ENCODE data around the gene MIEF1. TPM values are rescaled to one million over a fixed set of nuclear protein-coding genes. Genes with fewer than 3 reads are reported as not detected.
A peak's percentile ranks its signal among the peaks of the same experiment; 100 is the strongest.

Gene MIEF1
- total and polyA plus RNA-seq, 7 experiments from 2014 or later: 17.5 to 42.3 (median 33.2) TPM

DNA sequence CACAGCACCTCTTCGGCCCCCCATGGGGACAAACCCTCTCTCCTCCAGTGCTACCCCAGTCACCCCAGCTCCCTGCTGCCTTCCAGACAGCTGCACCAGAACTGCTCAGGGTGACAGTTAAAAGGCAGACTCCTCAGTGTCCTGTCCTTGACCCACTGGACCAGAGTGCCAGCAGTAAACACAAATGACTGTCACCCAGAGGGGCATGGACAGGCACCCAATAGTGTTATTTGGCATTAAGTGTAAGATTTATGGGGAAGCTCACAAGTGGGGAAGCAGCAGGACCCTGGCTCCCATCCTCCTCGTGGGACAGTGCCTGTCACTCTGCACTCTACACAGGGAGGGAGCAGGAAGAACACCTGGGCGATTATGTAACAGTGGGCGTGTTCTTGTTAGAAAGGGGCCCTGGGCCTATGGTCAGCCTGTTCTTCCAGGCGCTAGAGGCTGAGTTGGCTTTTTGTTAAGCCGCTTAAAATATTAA is 25.4 kb downstream of the MIEF1 start:
- Mint-ChIP-seq H3K27ac (peak overlapping the region in 8 of 9 donors; percentile 41 to 94 (median 84)), H3K4me3 (peak overlapping the region in 9 of 10 donors; percentile 21 to 94 (median 45))

GRCh38 chr22:39528080-39528661 is 26.1 kb downstream of the MIEF1 start:
- no peak for ATAC-seq
- Mint-ChIP-seq H3K36me3 (peaks cover 0 to 47% (median 12%) of the 10 kb centered on the region in 5 donors), H3K4me3 (peak overlapping the region in 7 of 10 donors; percentile 48 to 97 (median 74)), H3K9me3 (peaks cover 0 to 3% (median 0%) of the 10 kb centered on the region in 11 donors), H3K27ac (peak overlapping the region; percentile 58 to 94 (median 84)), H3K27me3 (peaks cover 0 to 4% (median 0%) of the 10 kb centered on the region in 5 donors), H3K4me1 (peaks cover 67 to 91% (median 80%) of the 10 kb centered on the region in 7 donors)
- Histone ChIP-seq H3K9me3 (ENCODE audit: control insufficient read depth in 2 of 3, low read length in 3 of 3) (no peaks in the 10 kb centered on the region), H3K4me1 (ENCODE audit: control insufficient read depth in 2 of 2, insufficient read depth in 2 of 2, low read length in 2 of 2) (peaks cover 54 to 64% of the 10 kb centered on the region in 2 donors), H3K27ac (ENCODE audit: low read depth, low read length) (peak overlapping the region; percentile 48), H3K36me3 (ENCODE audit: control insufficient read depth in 2 of 3, insufficient read depth in 3 of 3, low read length in 3 of 3) (peaks cover 0 to 51% (median 12%) of the 10 kb centered on the region in 3 experiments), H3K4me3 (ENCODE audit: low read length) (no peak overlapping the region), H3K27me3 (ENCODE audit: control insufficient read depth in 2 of 2, insufficient read depth in 2 of 2, low read length in 2 of 2) (no peaks in the 10 kb centered on the region)
- intact Hi-C loops (cut with micrococcal nuclease): loop anchor here (10.0 kb wide), 3 partner anchors 503 to 1757 kb away; partner anchors contain the start of genes APOBEC3D (in 1 of the 2), CBX6 (in 1 of the 2) and RANGAP1 (in 1 of the 2)
- ChIA-PET CTCF (interaction anchor here (0.5 to 6.4 kb wide), 16 partner anchors 12 to 516 kb away, joined by 3 to 120 read pairs (median 6); partner anchors contain the start of genes MIEF1, RPL3 and TAB1), POLR2A (interaction anchor here (0.6 to 7.1 kb wide), 15 partner anchors 7 to 517 kb away, joined by 3 to 105 read pairs (median 7); partner anchors contain the start of genes ATF4, MIEF1 and RPL3)
- peak in 1 of 9 donors; percentile 8 for DNase-seq

More for the DNA sequence above, 25.4 kb downstream of the MIEF1 start:
- Mint-ChIP-seq H3K36me3 (peaks cover 0 to 52% (median 16%) of the 10 kb centered on the region in 5 donors), H3K27me3 (no peaks in the 10 kb centered on the region), H3K9me3 (peaks cover 0 to 1% (median 0%) of the 10 kb centered on the region in 11 donors), H3K4me1 (peaks cover 73 to 92% (median 82%) of the 10 kb centered on the region in 7 donors)
- no peak for ATAC-seq
- H3K27me3 ChIP-seq (ENCODE audit: control insufficient read depth in 2 of 2, insufficient read depth in 2 of 2, low read length in 2 of 2): no peaks in the 10 kb centered on the region
- peaks cover 60 to 70% of the 10 kb centered on the region in 2 donors for H3K4me1 ChIP-seq (ENCODE audit: control insufficient read depth in 2 of 2, insufficient read depth in 2 of 2, low read length in 2 of 2)
- intact Hi-C loops (cut with micrococcal nuclease): loop anchor here (10.0 kb wide), 3 partner anchors 503 to 1757 kb away; partner anchors contain the start of genes APOBEC3D (in 1 of the 2), CBX6 (in 1 of the 2) and RANGAP1 (in 1 of the 2)
- H3K27ac ChIP-seq (ENCODE audit: low read depth, low read length): peak overlapping the region; percentile 2
- no peaks in the 10 kb centered on the region for H3K9me3 ChIP-seq (ENCODE audit: control insufficient read depth in 2 of 3, low read length in 3 of 3)
- ChIA-PET CTCF (interaction anchor here (0.5 to 6.4 kb wide), 7 partner anchors 11 to 499 kb away, joined by 3 to 120 read pairs (median 5); partner anchors contain the start of gene TAB1), POLR2A (interaction anchor here (0.6 to 6.1 kb wide), 7 partner anchors 10 to 517 kb away, joined by 3 to 68 read pairs (median 7); partner anchors contain the start of genes MIEF1 and RPL3)
- H3K4me3 ChIP-seq (ENCODE audit: low read length): no peak overlapping the region
- no peak for DNase-seq
- H3K36me3 ChIP-seq (ENCODE audit: control insufficient read depth in 2 of 3, insufficient read depth in 3 of 3, low read length in 3 of 3): peaks cover 0 to 57% (median 12%) of the 10 kb centered on the region in 3 experiments

GRCh38 chr22:39528681-39529486 is 26.8 kb downstream of the MIEF1 start:
- H3K4me1 ChIP-seq (ENCODE audit: control insufficient read depth in 2 of 2, insufficient read depth in 2 of 2, low read length in 2 of 2): peaks cover 49 to 60% of the 10 kb centered on the region in 2 donors
- ATAC-seq (peak; percentile 74), DNase-seq (peak; percentile 86 to 93 (median 89))
- H3K9me3 ChIP-seq (ENCODE audit: control insufficient read depth in 2 of 3, low read length in 3 of 3): no peaks in the 10 kb centered on the region
- ChIA-PET POLR2A (interaction anchor here (0.6 to 7.1 kb wide), 21 partner anchors 7 to 517 kb away, joined by 3 to 105 read pairs (median 5); partner anchors contain the start of genes ATF4, MIEF1, RPL3 and TAB1), CTCF (interaction anchor here (0.6 to 6.4 kb wide), 27 partner anchors 9 to 515 kb away, joined by 3 to 120 read pairs (median 4); partner anchors contain the start of genes ATF4, MIEF1, RPL3 and TAB1)
- H3K27ac ChIP-seq (ENCODE audit: low read depth, low read length): peak overlapping the region; percentile 48
- peaks cover 0 to 44% (median 12%) of the 10 kb centered on the region in 5 donors for H3K36me3 Mint-ChIP-seq
- peak overlapping the region; percentile 62 to 97 (median 75) for H3K4me3 Mint-ChIP-seq
- H3K4me3 ChIP-seq (ENCODE audit: low read length): no peak overlapping the region
- H3K36me3 ChIP-seq (ENCODE audit: control insufficient read depth in 2 of 3, insufficient read depth in 3 of 3, low read length in 3 of 3): peaks cover 0 to 48% (median 12%) of the 10 kb centered on the region in 3 experiments
- H3K27me3 ChIP-seq (ENCODE audit: control insufficient read depth in 2 of 2, insufficient read depth in 2 of 2, low read length in 2 of 2): no peaks in the 10 kb centered on the region
- H3K27me3 Mint-ChIP-seq: peaks cover 0 to 4% (median 0%) of the 10 kb centered on the region in 5 donors
- H3K9me3 Mint-ChIP-seq: peaks cover 0 to 3% (median 0%) of the 10 kb centered on the region in 11 donors
- peak overlapping the region; percentile 65 to 92 (median 85) for H3K27ac Mint-ChIP-seq
- intact Hi-C loops (cut with micrococcal nuclease): loop anchor here (1.0 to 10.0 kb wide), 6 partner anchors 33 to 1756 kb away; partner anchors contain the start of genes APOBEC3D (in 1 of the 2), CBX6 (in 1 of the 2) and RANGAP1 (in 1 of the 2)
- peaks cover 64 to 87% (median 78%) of the 10 kb centered on the region in 7 donors for H3K4me1 Mint-ChIP-seq

- H3K36me3 Mint-ChIP-seq: peaks cover 0 to 41% (median 12%) of the 10 kb centered on the region in 5 donors
- H3K9me3 ChIP-seq (ENCODE audit: control insufficient read depth in 2 of 3, low read length in 3 of 3): no peaks in the 10 kb centered on the region
- POLR2A ChIA-PET: interaction anchor here (0.6 to 7.1 kb wide), 19 partner anchors 8 to 518 kb away, joined by 3 to 105 read pairs (median 5); partner anchors contain the start of genes ATF4, MIEF1, RPL3 and TAB1
- peak overlapping the region; percentile 62 to 97 (median 75) for H3K4me3 Mint-ChIP-seq
- H3K4me1 Mint-ChIP-seq: peaks cover 64 to 85% (median 78%) of the 10 kb centered on the region in 7 donors
- H3K27me3 Mint-ChIP-seq: peaks cover 0 to 4% (median 0%) of the 10 kb centered on the region in 5 donors
- ATAC-seq: no peak
- peaks cover 0 to 42% (median 12%) of the 10 kb centered on the region in 3 experiments for H3K36me3 ChIP-seq (ENCODE audit: control insufficient read depth in 2 of 3, insufficient read depth in 3 of 3, low read length in 3 of 3)
- intact Hi-C loops (cut with micrococcal nuclease): loop anchor here (1.0 to 10.0 kb wide), 6 partner anchors 33 to 1755 kb away; partner anchors contain the start of genes APOBEC3D (in 1 of the 2), CBX6 (in 1 of the 2) and RANGAP1 (in 1 of the 2)
- DNase-seq: no peak
- H3K27ac Mint-ChIP-seq: peak overlapping the region in 8 of 9 donors; percentile 65 to 92 (median 84)
- H3K4me1 ChIP-seq (ENCODE audit: control insufficient read depth in 2 of 2, insufficient read depth in 2 of 2, low read length in 2 of 2): peaks cover 49 to 58% of the 10 kb centered on the region in 2 donors
- H3K4me3 ChIP-seq (ENCODE audit: low read length): no peak overlapping the region
- CTCF ChIA-PET: interaction anchor here (0.7 to 6.4 kb wide), 25 partner anchors 9 to 515 kb away, joined by 3 to 120 read pairs (median 5); partner anchors contain the start of genes ATF4, MIEF1, RPL3 and TAB1
- no peaks in the 10 kb centered on the region for H3K27me3 ChIP-seq (ENCODE audit: control insufficient read depth in 2 of 2, insufficient read depth in 2 of 2, low read length in 2 of 2)
- H3K27ac ChIP-seq (ENCODE audit: low read depth, low read length): peak overlapping the region; percentile 22
- peaks cover 0 to 3% (median 0%) of the 10 kb centered on the region in 11 donors for H3K9me3 Mint-ChIP-seq
Measured at GRCh38 chr22:39529487-39529851, 27.4 kb downstream of the MIEF1 start.

GRCh38 chr22:39530116-39530515 is 28.0 kb downstream of the MIEF1 start:
- Histone ChIP-seq H3K27ac (ENCODE audit: low read depth, low read length) (no peak overlapping the region), H3K4me1 (ENCODE audit: control insufficient read depth in 2 of 2, insufficient read depth in 2 of 2, low read length in 2 of 2) (peaks cover 47 to 63% of the 10 kb centered on the region in 2 donors), H3K4me3 (ENCODE audit: low read length) (no peak overlapping the region), H3K27me3 (ENCODE audit: control insufficient read depth in 2 of 2, insufficient read depth in 2 of 2, low read length in 2 of 2) (no peaks in the 10 kb centered on the region), H3K9me3 (ENCODE audit: control insufficient read depth in 2 of 3, low read length in 3 of 3) (no peaks in the 10 kb centered on the region), H3K36me3 (ENCODE audit: control insufficient read depth in 2 of 3, insufficient read depth in 3 of 3, low read length in 3 of 3) (peaks cover 0 to 35% (median 12%) of the 10 kb centered on the region in 3 experiments)
- DNase-seq: no peak
- ChIA-PET CTCF (interaction anchor here (0.7 to 6.4 kb wide), 13 partner anchors 10 to 514 kb away, joined by 3 to 120 read pairs (median 4); partner anchors contain the start of genes ATF4 and TAB1), POLR2A (interaction anchor here (0.6 to 7.1 kb wide), 13 partner anchors 8 to 517 kb away, joined by 3 to 105 read pairs (median 7); partner anchors contain the start of genes ATF4, MIEF1, RPL3 and TAB1)
- intact Hi-C loops (cut with micrococcal nuclease): loop anchor here (5.0 kb wide), 4 partner anchors 372 to 1473 kb away; partner anchors contain the start of genes GRAP2 (in 2 of the 2), CBX7 (in 1 of the 2) and PICK1 (in 1 of the 2)
- H3K4me1 Mint-ChIP-seq: peaks cover 58 to 80% (median 71%) of the 10 kb centered on the region in 7 donors
- peak overlapping the region; percentile 1 to 98 (median 77) for H3K27ac Mint-ChIP-seq
- ATAC-seq: no peak
- H3K27me3 Mint-ChIP-seq: peaks cover 0 to 4% (median 0%) of the 10 kb centered on the region in 5 donors
- H3K4me3 Mint-ChIP-seq: peak overlapping the region in 9 of 10 donors; percentile 15 to 97 (median 64)
- peaks cover 0 to 36% (median 7%) of the 10 kb centered on the region in 5 donors for H3K36me3 Mint-ChIP-seq
- peaks cover 0 to 3% (median 0%) of the 10 kb centered on the region in 11 donors for H3K9me3 Mint-ChIP-seq
